ENCODE measurements around the gene ANGPT4.

Gene ANGPT4

GRCh38 chr20:958936-959815, 43.0 kb upstream of the ANGPT4 start:
- Histone ChIP-seq H3K9me3 (ENCODE audit: insufficient read depth, low read length) (no peaks in the 10 kb centered on the region), H3K4me3 (ENCODE audit: insufficient read depth, low read length, poor library complexity, severe bottlenecking) (no peak overlapping the region), H3K27ac (ENCODE audit: low read depth, low read length) (no peak overlapping the region), H2AFZ (ENCODE audit: low read depth, low read length, severe bottlenecking) (no peak overlapping the region), H3K79me2 (ENCODE audit: insufficient read depth, low read length) (no peaks in the 10 kb centered on the region), H3K9ac (ENCODE audit: low read length) (no peak overlapping the region), H3K9me2 (replicated peaks; ENCODE audit: insufficient read depth, low read length) (no peaks in the 10 kb centered on the region), H3K27me3 (ENCODE audit: low read length) (no peaks in the 10 kb centered on the region), H4K20me1 (ENCODE audit: low read depth, low read length) (no peaks in the 10 kb centered on the region), H3K4me2 (ENCODE audit: low read depth, low read length, poor library complexity, severe bottlenecking) (no peak overlapping the region), H3F3A (ENCODE audit: insufficient read depth) (no peaks in the 10 kb centered on the region), H3K36me3 (ENCODE audit: low read length) (no peaks in the 10 kb centered on the region)
- no peak for TF ChIP-seq EZH2phosphoT487 (conservative IDR thresholded peaks at IDR 0.05; ENCODE audit: low read length)
- TF ChIP-seq, protein P1, sequence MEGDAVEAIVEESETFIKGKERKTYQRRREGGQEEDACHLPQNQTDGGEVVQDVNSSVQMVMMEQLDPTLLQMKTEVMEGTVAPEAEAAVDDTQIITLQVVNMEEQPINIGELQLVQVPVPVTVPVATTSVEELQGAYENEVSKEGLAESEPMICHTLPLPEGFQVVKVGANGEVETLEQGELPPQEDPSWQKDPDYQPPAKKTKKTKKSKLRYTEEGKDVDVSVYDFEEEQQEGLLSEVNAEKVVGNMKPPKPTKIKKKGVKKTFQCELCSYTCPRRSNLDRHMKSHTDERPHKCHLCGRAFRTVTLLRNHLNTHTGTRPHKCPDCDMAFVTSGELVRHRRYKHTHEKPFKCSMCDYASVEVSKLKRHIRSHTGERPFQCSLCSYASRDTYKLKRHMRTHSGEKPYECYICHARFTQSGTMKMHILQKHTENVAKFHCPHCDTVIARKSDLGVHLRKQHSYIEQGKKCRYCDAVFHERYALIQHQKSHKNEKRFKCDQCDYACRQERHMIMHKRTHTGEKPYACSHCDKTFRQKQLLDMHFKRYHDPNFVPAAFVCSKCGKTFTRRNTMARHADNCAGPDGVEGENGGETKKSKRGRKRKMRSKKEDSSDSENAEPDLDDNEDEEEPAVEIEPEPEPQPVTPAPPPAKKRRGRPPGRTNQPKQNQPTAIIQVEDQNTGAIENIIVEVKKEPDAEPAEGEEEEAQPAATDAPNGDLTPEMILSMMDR (IDR thresholded peaks at IDR 0.05; ENCODE audit: insufficient read depth, low read length, poor library complexity, severe bottlenecking) = no peak

DNA sequence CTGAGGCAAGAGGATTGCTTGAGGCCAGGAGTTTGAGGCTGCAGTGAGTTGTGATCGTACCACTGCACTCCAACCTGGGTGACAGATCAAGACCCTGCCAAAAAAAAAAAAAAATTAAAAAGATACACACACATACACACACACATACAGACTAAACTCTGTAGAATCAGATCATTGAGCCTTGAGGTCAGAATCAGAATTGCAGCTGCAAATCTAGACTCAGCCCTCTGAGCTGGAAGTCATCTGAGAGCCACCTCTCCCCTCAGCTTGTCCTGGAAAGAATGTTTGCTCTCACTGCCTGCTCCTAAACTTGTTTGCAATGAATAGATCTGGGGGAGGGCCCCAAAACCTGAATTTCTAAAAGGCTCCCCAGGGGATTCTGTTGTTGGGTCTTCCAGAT, 41.4 kb upstream of the ANGPT4 start:
- Histone ChIP-seq H2AFZ (ENCODE audit: low read depth, low read length, severe bottlenecking) (no peak overlapping the region), H3K9ac (ENCODE audit: low read length) (no peak overlapping the region), H3K4me3 (ENCODE audit: insufficient read depth, low read length, poor library complexity, severe bottlenecking) (no peak overlapping the region), H3K27ac (ENCODE audit: low read depth, low read length) (no peak overlapping the region), H3K79me2 (ENCODE audit: insufficient read depth, low read length) (no peaks in the 10 kb centered on the region), H4K20me1 (ENCODE audit: low read depth, low read length) (no peaks in the 10 kb centered on the region), H3K27me3 (ENCODE audit: low read length) (no peaks in the 10 kb centered on the region), H3K4me2 (ENCODE audit: low read depth, low read length, poor library complexity, severe bottlenecking) (no peak overlapping the region), H3F3A (ENCODE audit: insufficient read depth) (no peaks in the 10 kb centered on the region), H3K9me2 (replicated peaks; ENCODE audit: insufficient read depth, low read length) (no peaks in the 10 kb centered on the region), H3K36me3 (ENCODE audit: low read length) (no peaks in the 10 kb centered on the region), H3K9me3 (ENCODE audit: insufficient read depth, low read length) (no peaks in the 10 kb centered on the region)
- TF ChIP-seq EZH2phosphoT487 (conservative IDR thresholded peaks at IDR 0.05; ENCODE audit: low read length) = no peak
- TF ChIP-seq, protein P1 (IDR thresholded peaks at IDR 0.05; ENCODE audit: insufficient read depth, low read length, poor library complexity, severe bottlenecking) = no peak

DNA sequence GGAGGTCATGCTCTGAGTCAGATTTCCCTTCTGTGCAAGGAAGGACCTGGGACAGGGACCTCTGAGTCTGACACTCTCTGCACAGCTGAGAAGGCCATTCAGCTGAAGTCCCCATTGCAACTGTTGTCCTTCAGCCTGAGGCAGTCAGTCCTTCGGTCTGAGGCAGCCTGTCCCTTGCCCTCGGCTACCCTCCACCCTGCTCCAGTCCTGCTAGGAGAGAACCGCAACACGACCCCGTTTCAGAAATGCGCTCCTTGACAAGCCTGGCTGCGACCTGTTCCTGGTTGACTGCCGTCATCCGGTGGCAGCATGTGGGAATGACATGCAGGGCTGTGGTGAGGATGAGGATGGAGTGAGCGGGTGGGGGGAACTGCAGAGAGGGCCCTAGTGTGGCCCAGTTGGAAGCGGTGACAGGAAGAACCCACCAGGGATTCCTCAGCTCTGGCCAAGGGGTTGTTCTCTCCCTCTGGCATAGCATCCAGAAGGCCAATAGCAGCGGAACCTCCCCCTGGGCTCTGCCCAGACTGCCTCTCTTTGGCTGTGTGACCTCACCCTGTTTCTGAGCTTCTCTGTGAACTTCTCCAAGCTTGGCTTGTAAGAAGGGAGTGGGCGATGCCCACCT, 40.3 kb upstream of the ANGPT4 start:
- H3F3A ChIP-seq (ENCODE audit: insufficient read depth) = no peaks in the 10 kb centered on the region
- no peaks in the 10 kb centered on the region for H3K36me3 ChIP-seq (ENCODE audit: low read length)
- no peak overlapping the region for H2AFZ ChIP-seq (ENCODE audit: low read depth, low read length, severe bottlenecking)
- no peaks in the 10 kb centered on the region for H4K20me1 ChIP-seq (ENCODE audit: low read depth, low read length)
- no peak overlapping the region for H3K4me3 ChIP-seq (ENCODE audit: insufficient read depth, low read length, poor library complexity, severe bottlenecking)
- no peak overlapping the region for H3K9ac ChIP-seq (ENCODE audit: low read length)
- no peaks in the 10 kb centered on the region for H3K9me3 ChIP-seq (ENCODE audit: insufficient read depth, low read length)
- no peak for TF ChIP-seq EZH2phosphoT487 (conservative IDR thresholded peaks at IDR 0.05; ENCODE audit: low read length)
- TF ChIP-seq, protein P1 (IDR thresholded peaks at IDR 0.05; ENCODE audit: insufficient read depth, low read length, poor library complexity, severe bottlenecking) = peak; percentile 94
- no peaks in the 10 kb centered on the region for H3K79me2 ChIP-seq (ENCODE audit: insufficient read depth, low read length)
- H3K27me3 ChIP-seq (ENCODE audit: low read length) = no peaks in the 10 kb centered on the region
- H3K9me2 ChIP-seq (replicated peaks; ENCODE audit: insufficient read depth, low read length) = no peaks in the 10 kb centered on the region
- H3K4me2 ChIP-seq (ENCODE audit: low read depth, low read length, poor library complexity, severe bottlenecking) = no peak overlapping the region
- H3K27ac ChIP-seq (ENCODE audit: low read depth, low read length) = no peak overlapping the region

Data from SU-DHL-6 (cell line).